Large intestine (tissue), 3 donors: ENCODE measurements around the gene MICAL2. TPM values are rescaled to one million over a fixed set of nuclear protein-coding genes. Genes with fewer than 3 reads are reported as not detected.

Experiments used
- DNase-seq, 2 donors: peaks; one replicate each; pipeline versions ENCODE4 v3.0.0 to v3.0.0-alpha.2; 2013
- H3K27ac ChIP-seq: one replicate; pipeline ENCODE4 v1.5.1; 2013; ENCODE audit warnings: low read length
- H3K27me3 ChIP-seq: 2 replicates; pipeline ENCODE4 v1.6.1; 2013; ENCODE audit warnings: low read length; ENCODE audit not compliant: control insufficient read depth, insufficient read depth
- H3K36me3 ChIP-seq: 2 replicates; pipeline ENCODE4 v1.6.1; 2013; ENCODE audit warnings: low read length; ENCODE audit not compliant: control insufficient read depth, insufficient read depth
- H3K4me1 ChIP-seq: one replicate; pipeline ENCODE4 v1.6.1; 2013; ENCODE audit warnings: low read length; ENCODE audit not compliant: control insufficient read depth, insufficient read depth
- H3K4me3 ChIP-seq: one replicate; pipeline ENCODE4 v1.5.1; 2013; ENCODE audit warnings: low read length
- H3K9me3 ChIP-seq: one replicate; pipeline ENCODE4 v1.6.1; 2013; ENCODE audit warnings: mild to moderate bottlenecking, low read depth, low read length, moderate library complexity; ENCODE audit not compliant: control insufficient read depth
- WGBS: methylation state at CpG from one replicate; pipeline ENCODE4 v1.1.5; 2013; ENCODE audit warnings: low lambda C conversion rate; ENCODE audit not compliant: insufficient coverage; 5-methylcytosine and 5-hydroxymethylcytosine counted together
- polyA plus RNA-seq: library from polyadenylated mRNA; unstranded; fragments of 120-200 nt; gene quantifications from one replicate; pipeline ENCODE4 v1.2.1, GENCODE V29; 2013

Gene MICAL2
- polyA plus RNA-seq, 1 donor: 39.8 TPM

DNA sequence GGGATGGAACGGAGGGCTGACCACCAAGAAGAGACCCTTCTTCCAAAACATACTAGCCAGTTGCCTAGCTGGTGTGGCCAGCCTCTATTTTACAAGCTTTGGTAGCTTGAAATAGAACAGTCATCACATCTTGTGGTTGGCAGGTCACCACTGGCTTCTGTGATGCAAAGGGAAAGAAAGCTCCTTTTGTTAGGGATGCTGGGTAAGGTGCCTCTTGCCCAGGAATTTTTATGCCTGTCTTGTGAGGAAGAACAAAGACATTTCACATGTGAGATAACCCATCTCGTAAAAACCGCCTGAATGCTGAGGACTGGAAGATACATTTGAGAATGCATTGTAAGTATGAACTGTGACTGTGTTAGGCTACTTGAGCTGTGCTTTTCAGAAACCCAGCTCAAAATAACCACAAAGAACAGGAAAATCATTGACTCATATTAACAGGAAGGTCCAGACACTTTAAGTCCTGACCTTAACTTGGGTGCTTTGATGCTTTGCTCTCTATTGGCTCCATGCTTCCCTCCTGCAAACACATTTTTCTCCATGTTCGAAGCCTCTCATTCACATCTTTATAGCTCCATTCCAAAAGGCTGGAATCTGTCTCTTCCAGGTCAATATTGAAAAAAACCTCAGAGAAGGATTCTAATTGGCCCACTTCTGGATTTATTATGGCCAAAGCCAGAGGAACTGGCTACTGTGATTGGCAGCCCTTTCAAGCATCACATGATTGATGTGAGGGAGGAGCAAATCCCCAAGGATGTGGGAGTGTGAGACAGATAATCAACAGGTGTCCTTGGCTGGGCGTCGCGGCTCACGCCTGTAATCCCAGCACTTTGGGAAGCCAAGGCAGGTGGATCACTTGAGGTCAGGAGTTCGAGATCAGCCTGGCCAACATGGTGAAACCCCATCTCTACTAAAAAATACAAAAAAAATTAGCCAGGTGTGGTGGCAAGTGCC lies 53.9 kb downstream of the MICAL2 start:
- H3K27ac ChIP-seq: peak overlapping the region; percentile 81
- H3K4me1 ChIP-seq: peaks cover 84% of the 10 kb centered on the region
- peaks cover 10% of the 10 kb centered on the region for H3K36me3 ChIP-seq
- no peaks in the 10 kb centered on the region for H3K27me3 ChIP-seq
- H3K9me3 ChIP-seq: no peaks in the 10 kb centered on the region
- 10% methylated on average over 2 of the region's 9 CpGs for WGBS
- no peak overlapping the region for H3K4me3 ChIP-seq
- DNase-seq: peak; percentile 61 to 82

GRCh38 chr11:12165237-12165875 lies 55.0 kb downstream of the MICAL2 start:
- Histone ChIP-seq H3K27ac (peak overlapping the region; percentile 95), H3K9me3 (no peaks in the 10 kb centered on the region), H3K36me3 (peaks cover 10% of the 10 kb centered on the region), H3K4me1 (peaks cover 81% of the 10 kb centered on the region), H3K4me3 (no peak overlapping the region), H3K27me3 (no peaks in the 10 kb centered on the region)
- no peak for DNase-seq
- no CpG with 5 or more reads among the region's 8 CpGs for WGBS

DNA sequence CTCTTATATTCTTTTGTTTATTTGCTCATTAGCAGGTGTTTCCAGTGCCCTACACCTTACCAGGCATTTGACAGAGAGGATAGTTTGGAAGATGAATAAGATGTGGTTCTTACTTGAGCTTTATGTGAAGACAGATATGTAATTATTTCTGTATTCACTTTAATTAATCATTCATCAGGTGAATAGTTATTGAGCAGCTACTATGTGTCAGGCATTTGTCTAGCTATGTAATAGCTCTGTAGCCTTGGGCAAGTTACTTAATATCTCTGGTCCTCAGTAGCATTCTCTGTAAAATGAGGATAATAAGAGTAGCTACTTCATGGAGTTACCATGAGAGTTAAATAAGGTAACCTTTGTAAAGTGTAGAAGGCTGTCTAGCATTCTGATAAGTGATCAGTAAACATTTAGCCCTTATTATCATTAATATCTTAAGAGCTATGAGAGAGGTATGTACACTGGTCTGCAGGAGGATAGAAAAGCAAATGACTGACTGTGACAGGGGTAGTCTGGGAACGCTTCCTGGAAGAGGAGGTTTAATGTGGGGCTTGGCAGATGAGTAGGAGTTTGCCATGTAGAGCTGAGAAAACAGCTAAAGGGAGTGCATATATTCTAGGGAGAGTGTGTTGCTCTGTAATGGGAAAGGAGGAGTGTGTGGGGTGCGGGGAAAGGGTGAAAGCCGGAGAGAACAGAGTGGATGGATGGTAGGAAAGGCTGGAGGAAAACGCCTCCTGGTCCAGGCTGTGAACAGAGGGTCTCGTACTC lies 56.1 kb downstream of the MICAL2 start:
- peaks cover 71% of the 10 kb centered on the region for H3K4me1 ChIP-seq
- no peak for DNase-seq
- 100% methylated on average over 3 of the region's 5 CpGs for WGBS
- no peaks in the 10 kb centered on the region for H3K9me3 ChIP-seq
- H3K4me3 ChIP-seq: no peak overlapping the region
- H3K27me3 ChIP-seq: no peaks in the 10 kb centered on the region
- H3K27ac ChIP-seq: peak overlapping the region; percentile 95
- H3K36me3 ChIP-seq: peaks cover 10% of the 10 kb centered on the region

- Histone ChIP-seq H3K27ac (peak overlapping the region; percentile 95), H3K4me3 (no peak overlapping the region), H3K36me3 (peaks cover 5% of the 10 kb centered on the region), H3K4me1 (peaks cover 64% of the 10 kb centered on the region), H3K9me3 (no peaks in the 10 kb centered on the region), H3K27me3 (no peaks in the 10 kb centered on the region)
- peak; percentile 90 to 97 for DNase-seq
- no CpG with 5 or more reads among the region's 16 CpGs for WGBS
These were observed 56.9 kb downstream of the MICAL2 start for GRCh38 chr11:12167061-12168000.

GRCh38 chr11:12168114-12168513 lies 57.7 kb downstream of the MICAL2 start:
- Histone ChIP-seq H3K4me3 (no peak overlapping the region), H3K4me1 (peaks cover 56% of the 10 kb centered on the region), H3K27ac (peak overlapping the region; percentile 95), H3K27me3 (no peaks in the 10 kb centered on the region), H3K9me3 (no peaks in the 10 kb centered on the region), H3K36me3 (no peaks in the 10 kb centered on the region)
- DNase-seq: peak in 1 of 2 donors; percentile 45
- WGBS: no CpG with 5 or more reads among the region's 3 CpGs

- no CpG with 5 or more reads among the region's 3 CpGs for WGBS
- no peak overlapping the region for H3K27ac ChIP-seq
These were observed 59.4 kb downstream of the MICAL2 start for GRCh38 chr11:12169822-12170221.

GRCh38 chr11:12170501-12170900 lies 60.1 kb downstream of the MICAL2 start:
- Histone ChIP-seq H3K4me1 (peaks cover 34% of the 10 kb centered on the region), H3K4me3 (no peak overlapping the region), H3K36me3 (no peaks in the 10 kb centered on the region), H3K27ac (no peak overlapping the region), H3K27me3 (no peaks in the 10 kb centered on the region), H3K9me3 (no peaks in the 10 kb centered on the region)
- no CpG with 5 or more reads among the region's 3 CpGs for WGBS
- DNase-seq: no peak

More at GRCh38 chr11:12169822-12170221, 59.4 kb downstream of the MICAL2 start:
- no peaks in the 10 kb centered on the region for H3K27me3 ChIP-seq
- no peaks in the 10 kb centered on the region for H3K36me3 ChIP-seq
- DNase-seq: peak in 1 of 2 donors; percentile 30
- H3K9me3 ChIP-seq: no peaks in the 10 kb centered on the region
- H3K4me3 ChIP-seq: no peak overlapping the region
- peaks cover 39% of the 10 kb centered on the region for H3K4me1 ChIP-seq

DNA sequence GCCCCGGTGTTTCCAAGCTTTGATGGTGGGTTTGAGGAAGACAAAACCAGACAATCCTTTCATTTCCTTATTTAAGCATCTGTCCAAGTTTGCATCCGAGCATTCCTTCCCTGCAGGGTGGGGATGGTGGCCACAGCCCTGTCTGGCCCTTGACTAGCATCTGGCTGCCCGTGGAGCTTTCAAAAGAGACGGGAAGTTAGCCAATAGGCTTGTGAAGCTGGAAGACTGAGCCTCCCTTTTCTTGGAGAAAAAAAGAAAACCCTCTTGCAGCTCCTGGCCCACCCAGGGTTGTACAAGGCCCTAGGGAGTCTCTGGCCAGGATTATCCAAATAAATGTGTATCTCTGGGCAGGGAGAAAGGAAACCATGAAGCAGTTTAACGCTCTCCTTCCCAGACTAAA lies 60.6 kb downstream of the MICAL2 start:
- no peaks in the 10 kb centered on the region for H3K27me3 ChIP-seq
- no peak for DNase-seq
- H3K4me3 ChIP-seq: no peak overlapping the region
- H3K36me3 ChIP-seq: no peaks in the 10 kb centered on the region
- no CpG with 5 or more reads among the region's 5 CpGs for WGBS
- no peak overlapping the region for H3K27ac ChIP-seq
- H3K4me1 ChIP-seq: peaks cover 31% of the 10 kb centered on the region
- H3K9me3 ChIP-seq: no peaks in the 10 kb centered on the region

DNA sequence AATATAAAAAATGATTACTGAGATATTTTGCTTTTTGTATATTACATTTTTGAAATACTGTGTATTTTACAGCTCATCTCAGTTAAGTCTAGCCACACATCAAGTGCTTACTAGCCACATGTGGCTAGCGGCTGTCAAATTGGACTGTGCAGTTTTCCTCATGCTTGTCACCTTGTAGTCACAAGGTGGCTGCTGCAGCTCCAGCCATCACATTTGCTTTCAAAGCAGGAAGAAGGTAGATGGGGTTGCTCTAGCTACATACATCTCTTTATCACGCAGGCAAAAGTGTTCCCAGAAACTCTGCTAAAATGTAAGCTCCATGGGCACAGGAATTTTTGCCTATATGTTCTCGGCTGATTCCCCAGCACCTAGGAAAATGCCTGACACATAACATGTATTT lies 61.5 kb downstream of the MICAL2 start:
- no peak overlapping the region for H3K27ac ChIP-seq
- no peaks in the 10 kb centered on the region for H3K27me3 ChIP-seq
- no peaks in the 10 kb centered on the region for H3K9me3 ChIP-seq
- DNase-seq: no peak
- H3K4me3 ChIP-seq: no peak overlapping the region
- WGBS: no CpG with 5 or more reads among the region's 3 CpGs
- no peaks in the 10 kb centered on the region for H3K36me3 ChIP-seq
- peaks cover 23% of the 10 kb centered on the region for H3K4me1 ChIP-seq
